Epidermal melanocyte (primary cell): Measurements from ENCODE around the gene KRR1.
"Not testable (repeated sequence)": the region's sequence is repeated elsewhere in the genome, so short reads cannot be mapped to it uniquely, and the experiment has no call there.

Experiments used
- DNase-seq: peaks from one replicate; pipeline ENCODE4 v3.0.0; 2011; ENCODE audit warnings: low spot score; ENCODE audit not compliant: insufficient read length

Gene KRR1

GRCh38 chr12:75525263-75525662, 13.9 kb upstream of the KRR1 start:
- no peak for DNase-seq

DNA sequence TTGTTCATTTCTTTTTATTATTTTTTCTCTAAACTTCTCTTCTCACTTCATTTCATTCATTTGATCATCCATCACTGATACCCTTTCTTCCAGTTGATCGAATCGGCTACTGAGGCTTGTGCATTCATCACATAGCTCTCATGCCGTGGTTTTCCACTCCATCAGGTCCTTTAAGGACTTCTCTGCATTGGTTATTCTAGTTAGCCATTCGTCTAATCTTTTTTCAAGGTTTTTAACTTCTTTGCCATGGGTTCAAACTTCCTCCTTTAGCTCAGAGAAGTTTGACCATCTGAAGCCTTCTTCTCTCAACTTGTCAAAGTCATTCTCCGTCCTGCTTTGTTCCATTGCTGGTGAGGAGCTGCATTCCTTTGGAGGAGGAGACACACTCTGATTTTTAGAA, 10.7 kb upstream of the KRR1 start:
- DNase-seq: not testable (repeated sequence)

DNA sequence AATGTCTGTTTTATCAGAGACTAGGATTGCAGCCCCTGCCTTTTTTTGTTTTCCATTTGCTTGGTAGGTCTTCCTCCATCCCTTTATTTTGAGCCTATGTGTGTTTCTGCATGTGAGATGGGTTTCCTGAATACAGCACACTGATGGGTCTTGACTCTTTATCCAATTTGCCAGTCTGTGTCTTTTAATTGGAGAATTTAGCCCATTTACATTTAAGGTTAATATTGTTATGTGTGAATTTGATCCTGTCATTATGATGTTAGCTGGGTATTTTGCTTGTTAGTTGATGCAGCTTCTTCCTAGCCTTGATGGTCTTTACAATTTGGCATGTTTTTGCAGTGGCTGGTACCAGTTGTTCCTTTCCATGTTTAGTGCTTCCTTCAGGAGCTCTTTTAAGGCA, 9.8 kb upstream of the KRR1 start:
- DNase-seq: not testable (repeated sequence)

DNA sequence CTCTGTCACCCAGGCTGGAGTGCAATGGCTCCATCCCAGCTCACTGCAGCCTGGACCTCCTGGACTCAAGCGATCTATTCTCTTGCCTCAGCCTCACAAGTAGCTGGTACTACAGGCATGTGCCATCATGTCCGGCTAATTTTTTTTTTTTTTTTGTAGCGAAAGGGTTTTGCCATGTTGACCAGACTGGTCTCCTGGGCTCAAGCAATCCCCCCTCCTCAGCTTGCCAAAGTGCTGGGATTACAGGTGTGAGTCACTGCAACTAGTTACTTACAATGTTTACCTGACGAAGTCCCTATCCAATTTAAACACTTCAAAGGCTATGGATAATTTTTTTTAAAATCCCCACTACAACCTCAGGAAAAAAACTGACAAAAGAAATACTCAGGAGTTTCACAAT, 1.8 kb downstream of the KRR1 start:
- DNase-seq: no peak

DNA sequence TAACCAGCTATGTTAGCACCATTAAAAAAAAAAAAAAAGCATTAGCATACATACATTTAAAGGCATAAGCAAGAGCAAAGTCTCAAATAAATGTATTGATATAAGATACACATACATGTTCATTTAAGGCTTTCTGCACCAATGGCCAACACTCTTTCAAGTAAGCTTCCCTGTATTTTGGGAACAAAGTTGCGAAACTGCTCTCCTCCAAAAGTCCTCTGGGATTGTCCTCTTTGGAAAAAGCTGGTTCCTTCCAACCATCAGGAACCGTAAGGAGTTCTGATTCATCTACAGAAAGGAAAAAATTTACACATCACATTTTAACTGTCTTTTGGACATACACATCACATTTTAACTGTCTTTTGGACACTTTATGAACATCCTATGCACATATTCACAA, 3.2 kb downstream of the KRR1 start:
- no peak for DNase-seq

GRCh38 chr12:75507086-75507485, 4.3 kb downstream of the KRR1 start:
- DNase-seq: no peak

GRCh38 chr12:75505706-75506312, 5.6 kb downstream of the KRR1 start:
- no peak for DNase-seq

DNA sequence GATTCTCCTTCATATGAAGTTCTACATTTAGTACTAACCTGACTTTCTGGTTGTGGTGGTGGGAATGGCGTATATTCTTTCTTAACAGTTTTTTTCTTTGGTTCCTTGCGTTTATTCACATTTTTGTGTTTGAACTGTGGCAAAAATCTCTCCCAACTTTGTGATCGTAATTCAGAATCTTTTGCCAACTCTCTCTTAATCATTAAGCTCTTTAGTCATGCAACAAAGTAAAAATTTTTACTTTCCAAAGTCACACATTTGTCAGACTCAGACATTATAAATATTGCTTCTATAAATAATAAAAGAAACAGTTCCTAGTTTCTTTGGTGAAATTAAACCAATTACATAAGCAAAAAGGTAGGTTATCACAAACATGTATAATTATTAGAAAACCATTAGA, 7.5 kb downstream of the KRR1 start:
- no peak for DNase-seq

- DNase-seq: no peak
Observed at GRCh38 chr12:75503459-75503858, 8.0 kb downstream of the KRR1 start.

DNA sequence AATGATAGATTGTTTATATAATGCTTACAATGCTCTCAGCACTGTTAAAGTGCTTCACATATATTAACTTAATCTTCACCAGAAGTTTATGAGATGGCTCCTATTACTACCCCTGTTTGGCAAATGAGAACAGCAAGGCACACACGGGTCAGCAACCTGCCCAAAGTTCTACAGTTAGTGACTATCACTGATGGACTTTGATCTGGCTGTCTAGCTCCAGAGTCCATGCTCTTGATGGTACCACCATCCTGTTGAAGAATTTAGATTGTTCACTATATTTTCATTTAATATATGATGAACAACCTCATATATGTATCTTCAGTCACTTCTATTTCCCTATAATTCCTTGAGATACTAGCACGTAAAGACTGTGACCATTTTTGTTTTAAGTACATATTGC, 20.2 kb downstream of the KRR1 start:
- no peak for DNase-seq

DNA sequence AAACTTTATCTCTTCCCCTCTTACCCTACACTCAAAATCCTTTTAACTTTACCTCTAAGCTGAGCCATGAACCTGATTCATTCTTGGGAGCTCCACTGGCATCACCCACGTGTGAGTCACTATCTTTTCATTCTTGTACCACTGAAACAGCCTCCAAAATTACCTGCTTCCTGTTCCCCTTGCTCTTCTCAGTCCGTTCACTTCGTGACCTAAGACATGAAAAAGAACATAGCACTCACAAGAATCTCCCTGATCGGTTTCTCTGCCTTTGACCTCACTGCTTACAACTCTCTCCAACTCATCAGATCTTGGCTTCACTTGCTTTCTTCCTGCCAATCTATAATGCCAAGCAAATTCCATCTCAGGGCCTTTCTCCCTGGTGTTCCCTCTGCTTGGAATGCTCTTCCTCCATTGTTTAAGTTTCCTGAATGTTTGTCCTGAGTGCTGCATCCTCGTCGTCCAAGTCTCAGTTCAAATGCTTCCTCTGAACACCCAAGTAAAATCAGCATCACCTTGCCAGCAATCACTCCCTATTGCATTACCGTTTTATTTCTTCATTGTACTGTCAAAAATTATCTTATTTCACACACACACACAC, 21.7 kb downstream of the KRR1 start:
- no peak for DNase-seq

GRCh38 chr12:75489187-75489586, 22.2 kb downstream of the KRR1 start:
- DNase-seq: no peak

DNA sequence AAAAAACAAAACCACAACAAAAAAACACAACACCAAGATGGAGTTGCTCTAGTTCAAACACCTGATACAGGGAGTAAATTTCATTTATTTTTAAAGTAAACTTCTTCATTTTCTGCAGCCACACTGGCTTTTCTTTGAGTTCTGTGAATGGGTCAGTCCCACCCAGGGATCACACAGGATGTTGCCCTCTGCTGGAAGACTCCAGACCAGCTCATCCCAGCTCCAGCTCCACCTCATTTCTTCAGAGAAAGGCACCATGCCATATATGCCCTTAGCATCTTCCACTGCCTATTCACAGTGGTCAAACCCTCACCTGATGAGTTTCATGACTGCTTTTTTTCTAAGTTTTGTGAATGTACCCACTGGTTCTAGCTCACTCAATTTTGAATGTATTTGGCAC, 22.9 kb downstream of the KRR1 start:
- DNase-seq: no peak

DNA sequence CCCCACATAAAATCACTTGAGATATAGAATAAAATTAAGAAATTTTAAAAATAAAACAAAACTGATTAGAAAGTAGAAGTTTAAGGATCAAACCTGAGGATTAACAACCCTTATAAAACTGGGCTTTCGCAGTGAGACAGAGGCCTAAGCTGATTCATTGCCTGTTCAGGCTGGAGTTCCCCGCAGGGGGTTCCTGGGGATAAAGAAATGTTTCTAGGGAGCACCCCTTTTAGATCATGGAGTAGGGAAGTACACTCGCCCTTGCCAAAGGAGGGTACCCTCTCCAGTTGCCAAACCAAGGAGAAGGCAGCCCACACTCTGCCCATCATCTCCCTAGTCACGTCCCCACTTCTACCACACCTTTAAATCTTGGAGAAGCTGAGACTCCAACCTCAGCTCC, 24.1 kb downstream of the KRR1 start:
- no peak for DNase-seq

DNA sequence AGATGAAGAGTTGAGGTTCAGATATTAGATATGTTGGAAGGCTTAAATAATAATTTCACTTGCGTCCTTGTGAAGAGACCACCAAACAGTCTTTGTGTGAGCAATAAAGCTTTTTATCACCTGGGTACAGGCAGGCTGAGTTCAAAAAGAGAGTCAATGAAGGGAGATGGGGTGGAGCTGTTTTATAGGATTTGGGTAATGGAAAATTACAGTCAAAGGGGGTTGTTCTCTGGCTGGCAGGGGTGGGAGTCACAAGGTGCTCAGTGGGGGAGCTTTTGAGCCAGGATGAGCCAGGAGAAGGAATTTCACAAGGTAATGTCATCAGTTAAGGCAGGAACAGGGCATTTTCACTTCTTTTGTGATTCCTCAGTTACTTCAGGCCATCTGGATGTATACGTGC, 27.0 kb downstream of the KRR1 start:
- not testable (repeated sequence) for DNase-seq

DNA sequence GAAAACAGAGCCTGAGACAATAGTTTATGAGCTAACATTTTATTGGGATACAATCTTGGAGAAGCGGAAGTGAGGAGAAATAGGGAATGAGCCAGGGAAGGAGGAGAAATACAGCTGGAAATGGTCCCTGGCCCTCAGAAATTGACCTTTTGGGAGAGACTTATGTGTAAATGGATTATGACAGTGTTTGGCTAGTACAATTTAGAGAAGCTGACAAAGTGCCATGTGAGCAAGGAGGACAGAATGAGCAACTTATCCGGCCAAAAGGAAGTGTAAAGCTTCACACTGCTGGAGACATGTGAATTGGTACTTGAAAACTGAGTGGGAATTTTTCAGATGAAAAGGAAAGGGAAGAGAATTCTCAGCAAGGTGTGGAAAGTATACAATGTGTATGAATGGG, 28.0 kb downstream of the KRR1 start:
- no peak for DNase-seq

DNA sequence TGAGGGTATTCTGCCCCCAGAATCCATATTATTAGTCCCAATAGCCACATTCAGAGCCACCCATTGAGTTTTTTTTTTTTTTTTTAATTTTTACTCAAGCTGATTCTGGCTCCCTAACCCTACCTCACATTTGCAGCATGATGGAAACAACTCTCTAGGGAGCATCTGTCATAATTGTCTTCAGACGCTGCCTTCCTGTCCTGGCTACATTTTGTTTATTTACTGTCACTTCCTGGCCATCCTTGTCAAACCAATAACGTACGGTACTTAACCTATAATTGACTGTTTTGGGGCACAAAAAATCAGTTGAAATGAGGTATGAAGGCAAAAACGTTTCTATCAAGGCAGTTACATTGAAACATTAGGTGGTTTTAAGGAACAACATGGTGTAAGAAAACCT, 28.8 kb downstream of the KRR1 start:
- no peak for DNase-seq

- no peak for DNase-seq
Observed at GRCh38 chr12:75481774-75482173, 29.6 kb downstream of the KRR1 start.

DNA sequence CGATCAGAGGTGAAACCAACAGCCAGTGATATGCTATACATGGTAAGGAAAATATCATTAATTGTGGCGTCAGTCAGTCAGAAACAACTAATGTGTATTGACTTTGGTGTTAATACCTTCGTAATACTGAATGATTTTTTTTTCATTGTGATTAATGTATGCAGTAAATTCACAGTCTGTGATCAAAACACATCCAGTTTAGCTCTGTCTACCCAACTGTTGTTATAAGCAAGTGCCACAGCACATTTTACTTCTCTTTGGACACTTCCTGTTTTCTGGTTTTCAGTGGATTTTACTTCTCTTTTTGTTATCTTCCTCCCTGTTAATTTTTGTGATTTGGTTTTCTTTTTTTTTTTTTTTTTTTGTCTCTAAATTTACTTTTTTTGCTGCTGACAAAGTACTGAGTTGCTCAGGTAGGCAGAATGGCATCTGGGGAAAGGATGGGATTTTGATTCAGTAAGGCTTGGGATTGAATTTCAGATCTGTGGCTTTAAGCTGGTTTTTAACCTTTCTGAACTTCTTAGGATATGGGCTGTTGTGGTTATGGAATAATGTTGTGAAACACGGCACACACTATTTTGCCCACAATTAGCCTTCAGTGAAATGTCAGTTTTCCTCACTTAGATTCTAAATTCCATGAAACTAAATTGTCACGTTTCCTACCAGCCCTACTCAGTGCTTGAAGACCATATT, 30.2 kb downstream of the KRR1 start:
- no peak for DNase-seq

- peak; percentile 44 for DNase-seq
Observed at GRCh38 chr12:75480469-75480949, 30.9 kb downstream of the KRR1 start, which contains the start of gene GLIPR1. Gene GLIPR1, plus strand, starts transcription at chr12:75480755. Its CDS starts 126 bp downstream, at chr12:75480881.

DNA sequence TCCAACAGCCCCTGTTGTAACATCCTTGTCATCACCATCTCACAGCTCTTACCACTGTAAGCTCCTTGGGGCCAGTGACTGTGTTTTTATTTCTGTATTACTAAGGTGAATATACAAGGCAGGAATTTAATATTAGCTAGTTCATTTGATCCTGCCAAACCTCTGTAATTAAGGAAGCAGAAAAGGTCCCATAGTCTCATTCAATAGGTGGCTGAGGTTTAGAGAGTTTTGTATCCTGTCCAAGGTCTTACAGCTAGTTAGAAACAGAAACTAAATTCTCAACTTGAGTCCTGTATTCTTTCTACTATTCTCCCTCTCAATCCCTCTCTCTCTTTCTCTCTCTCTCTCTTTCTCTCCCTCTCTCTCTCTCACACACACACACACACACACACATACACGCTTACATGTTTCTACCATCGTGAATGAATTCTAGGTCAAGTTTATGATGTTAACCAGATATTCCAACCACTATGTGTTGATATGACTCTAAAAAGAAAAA, 31.4 kb downstream of the KRR1 start:
- DNase-seq: no peak

GRCh38 chr12:75478116-75478794, 33.2 kb downstream of the KRR1 start:
- DNase-seq: no peak
